GM21786 (cell line): Measurements from ENCODE around the gene TIMP4.

Source experiments
- ATAC-seq: cut with Tn5 transposase; IDR thresholded peaks from one replicate; pipeline ENCODE4 v1.9.1; 2021; ENCODE audit not compliant: unreplicated experiment

Gene TIMP4

GRCh38 chr3:12107071-12107713, 51.5 kb downstream of the TIMP4 start:
- no peak for ATAC-seq
